GM19324 (cell line): Measurements from ENCODE around the gene DPF3.
A peak's percentile ranks its signal among the peaks of the same experiment; 100 is the strongest.

ENCODE experiments used
- ATAC-seq: cut with Tn5 transposase; IDR thresholded peaks from one replicate; pipeline ENCODE4 v1.9.1; 2021; ENCODE audit warnings: mild to moderate bottlenecking, moderate library complexity; ENCODE audit not compliant: unreplicated experiment, low FRiP score

Gene DPF3

GRCh38 chr14:72893636-72894322 lies at the start of gene DPF3:
Gene DPF3, minus strand, starts transcription at chr14:72894101. Its CDS starts 13 bp downstream, at chr14:72894088.
- peak; percentile 98 for ATAC-seq

DNA sequence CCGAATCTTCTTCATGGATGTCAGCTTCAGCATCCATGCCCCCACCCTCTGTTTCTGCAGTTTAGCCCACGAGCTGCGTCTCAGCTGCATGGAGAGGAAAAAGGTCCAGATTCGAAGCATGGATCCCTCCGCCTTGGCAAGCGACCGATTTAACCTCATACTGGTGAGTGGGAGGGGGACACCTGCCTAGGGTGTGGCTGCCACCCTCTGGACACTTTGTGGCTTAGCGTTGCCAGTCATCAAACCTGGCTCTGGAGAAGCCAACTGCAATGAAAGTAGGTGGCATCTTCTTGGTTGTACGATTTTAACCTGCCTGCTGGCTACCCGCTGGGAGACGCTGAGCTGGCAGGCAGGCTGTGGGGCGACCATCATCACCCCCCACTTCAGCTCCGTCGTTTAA lies 49.0 kb upstream of the DPF3 start:
- ATAC-seq = no peak

DNA sequence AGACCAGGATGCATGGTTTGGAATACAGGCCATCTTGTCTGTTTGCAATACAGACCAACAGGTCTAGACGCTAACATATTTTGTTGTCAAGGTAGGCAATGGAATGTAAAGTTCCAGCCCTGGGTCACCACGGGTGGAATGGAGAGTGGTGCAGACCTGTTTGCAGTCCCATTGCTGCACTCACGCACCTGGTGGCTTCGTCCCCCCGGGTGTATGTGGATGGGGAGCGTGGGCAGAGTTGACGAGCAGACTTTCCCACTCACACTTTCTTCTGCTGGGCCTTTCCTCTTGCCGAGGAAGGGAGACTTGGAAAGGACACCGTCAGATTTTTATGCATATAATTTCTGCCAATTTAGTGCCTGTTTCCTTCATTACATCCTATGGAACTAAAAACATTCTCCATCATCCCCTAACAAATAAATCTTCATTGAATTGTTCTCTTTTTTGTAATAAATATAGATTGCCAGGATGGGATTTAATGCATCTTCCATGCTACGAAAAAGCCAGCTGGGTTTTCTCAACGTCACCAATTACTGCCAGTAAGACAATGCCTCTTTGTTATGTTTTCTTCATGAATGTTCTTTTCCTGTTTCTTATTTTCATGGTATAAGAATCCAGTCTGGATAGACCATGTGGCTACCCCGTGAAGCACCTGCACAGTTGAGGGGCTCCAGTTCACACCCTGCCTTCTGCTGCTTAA lies 47.5 kb upstream of the DPF3 start:
- ATAC-seq = no peak

DNA sequence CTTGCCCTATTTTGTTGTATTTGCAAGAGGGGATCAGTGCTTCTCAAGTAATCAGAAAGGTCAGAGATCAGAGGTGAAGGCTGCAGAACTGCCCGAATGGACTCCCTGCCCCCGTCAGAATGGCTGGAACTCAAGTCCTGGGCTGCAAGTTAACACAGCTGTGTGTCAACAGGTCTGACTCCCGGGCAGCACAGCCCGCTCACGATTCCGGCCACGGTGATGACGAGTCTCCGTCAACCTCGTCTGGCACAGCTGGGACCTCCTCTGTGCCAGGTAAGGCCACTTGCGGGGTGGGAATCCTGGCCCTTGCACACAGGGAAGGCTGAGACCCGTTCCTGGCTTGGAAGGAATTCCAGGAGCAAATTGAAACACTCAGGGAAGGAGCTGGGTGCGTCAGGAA lies 45.7 kb upstream of the DPF3 start:
- ATAC-seq = no peak

DNA sequence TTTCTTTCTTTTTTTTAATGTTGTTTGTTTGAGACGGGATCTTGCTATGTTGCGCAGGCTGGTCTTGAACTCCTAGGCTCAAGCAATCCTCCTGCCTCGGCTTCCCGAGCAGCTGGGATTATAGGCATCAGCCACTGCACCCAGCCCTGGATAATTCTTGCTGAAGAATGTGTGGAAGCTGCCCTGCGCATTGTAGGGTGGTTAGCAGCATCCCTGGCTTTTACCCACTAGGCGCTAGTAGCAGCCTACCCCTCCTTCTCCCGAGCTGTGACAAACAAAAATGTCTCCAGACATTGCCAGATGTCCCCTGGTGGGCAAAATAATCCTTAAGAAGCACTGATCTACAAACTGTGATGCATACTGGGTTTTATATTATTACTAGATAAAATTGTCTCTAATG lies 39.0 kb upstream of the DPF3 start:
- ATAC-seq = no peak

- no peak for ATAC-seq
These were observed 35.6 kb upstream of the DPF3 start for GRCh38 chr14:72929316-72930080.

DNA sequence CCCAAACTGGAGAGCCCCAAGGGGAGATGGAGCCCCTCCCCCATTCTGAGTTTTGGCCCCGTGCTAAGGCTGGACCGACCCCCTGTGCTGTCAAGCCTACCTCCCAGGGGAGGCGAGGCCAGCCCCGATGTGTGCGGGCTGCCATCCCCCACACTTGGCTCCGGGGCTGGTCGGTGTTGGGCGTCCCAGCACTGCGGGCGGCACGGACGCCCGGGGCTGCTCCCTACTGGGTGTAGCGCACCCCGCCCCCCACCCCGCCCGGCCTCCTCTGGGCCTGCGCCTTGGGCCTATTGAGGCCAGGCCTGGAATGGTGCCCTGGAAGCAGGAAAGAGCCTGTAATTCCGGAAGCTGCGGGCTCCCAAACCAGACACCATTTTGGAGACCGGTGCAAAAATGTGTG lies 35.0 kb upstream of the DPF3 start:
- ATAC-seq = no peak

DNA sequence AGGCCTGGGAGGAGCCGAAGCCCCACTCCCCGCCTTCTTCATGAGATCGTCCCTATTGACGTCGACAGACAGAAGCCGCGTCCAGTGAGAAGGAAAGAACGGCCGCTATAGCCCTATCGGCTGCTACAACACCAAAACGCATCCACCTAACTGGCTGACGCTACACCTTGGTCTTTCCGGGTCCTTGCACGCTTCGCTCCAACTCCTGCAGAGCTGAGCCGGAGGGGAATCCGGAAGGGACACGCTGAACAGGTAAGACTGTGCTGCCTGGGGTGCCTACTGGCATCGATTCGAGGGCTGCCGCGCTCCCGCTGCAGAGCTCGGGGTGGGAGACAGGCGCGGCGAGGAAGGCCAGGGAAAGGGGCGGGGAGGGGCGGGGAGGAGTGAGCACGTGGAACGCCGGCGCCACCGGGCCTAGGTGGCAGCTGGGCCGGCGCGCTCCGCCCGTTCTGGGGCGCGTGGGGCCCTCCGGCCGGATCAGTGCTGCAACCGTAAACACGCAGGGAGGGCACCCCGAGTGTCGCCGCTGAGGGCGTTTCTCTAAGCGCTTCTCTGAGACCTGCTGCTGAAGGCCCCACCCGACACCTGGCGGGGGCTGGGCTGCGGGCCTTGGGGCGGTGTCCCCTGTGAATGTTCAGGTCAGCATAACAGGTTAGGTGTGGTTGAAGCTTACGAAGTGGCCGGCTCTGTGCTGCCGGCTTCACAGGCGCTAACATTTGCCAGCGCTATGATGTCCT lies 32.6 kb upstream of the DPF3 start, which contains the start of gene DCAF4:
Gene DCAF4 (plus strand): TSS at position 173 of the 737 bp plus-strand sequence. CDS start 11,515 bp downstream, outside the sequence.
- ATAC-seq = peak; percentile 95

GRCh38 chr14:72925815-72926291 lies 32.0 kb upstream of the DPF3 start:
- peak; percentile 9 for ATAC-seq

GRCh38 chr14:72925171-72925759 lies 31.4 kb upstream of the DPF3 start:
- ATAC-seq = no peak

DNA sequence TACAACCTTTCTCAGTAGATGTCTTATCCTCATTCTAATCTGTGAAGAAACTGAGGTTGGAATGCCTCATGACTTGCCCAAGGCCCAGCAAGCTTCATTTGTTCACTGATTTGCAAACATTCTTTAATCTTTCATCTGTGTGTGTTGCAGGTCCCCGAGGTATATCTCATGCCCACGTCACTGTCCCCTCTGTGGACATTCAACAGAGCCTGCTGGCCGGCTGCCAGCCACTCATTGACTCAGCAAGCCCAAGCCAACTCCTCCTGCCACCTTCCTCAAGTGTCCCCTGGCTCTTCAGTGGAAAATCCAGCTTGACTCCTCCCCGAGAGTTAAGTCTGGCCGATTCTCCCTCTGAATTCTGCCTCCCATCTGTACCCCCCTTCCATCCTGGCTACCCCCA lies 30.4 kb upstream of the DPF3 start:
- no peak for ATAC-seq

GRCh38 chr14:72921396-72921795 lies 27.5 kb upstream of the DPF3 start:
- no peak for ATAC-seq

GRCh38 chr14:72920008-72920407 lies 26.1 kb upstream of the DPF3 start:
- no peak for ATAC-seq

GRCh38 chr14:72917094-72917802 lies 23.3 kb upstream of the DPF3 start:
- ATAC-seq = no peak

DNA sequence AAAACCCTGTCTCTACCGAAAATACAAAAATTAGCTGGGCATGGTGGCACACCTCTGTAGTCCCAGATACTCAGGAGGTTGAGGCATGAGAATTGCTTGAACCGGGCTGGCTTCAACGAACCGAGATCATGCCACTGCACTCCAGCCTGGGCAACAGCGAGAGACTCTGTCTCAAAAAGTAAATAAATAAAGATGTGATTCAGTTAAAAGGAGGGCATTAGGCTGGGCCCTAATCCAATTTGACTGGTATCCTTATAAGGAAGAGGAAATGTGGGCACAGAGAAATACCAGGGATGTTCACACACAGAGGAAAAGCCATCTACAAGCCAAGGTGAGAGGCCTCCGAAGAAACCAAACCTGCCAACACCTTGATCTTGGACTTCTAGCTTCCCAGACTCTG lies 22.3 kb upstream of the DPF3 start:
- no peak for ATAC-seq

DNA sequence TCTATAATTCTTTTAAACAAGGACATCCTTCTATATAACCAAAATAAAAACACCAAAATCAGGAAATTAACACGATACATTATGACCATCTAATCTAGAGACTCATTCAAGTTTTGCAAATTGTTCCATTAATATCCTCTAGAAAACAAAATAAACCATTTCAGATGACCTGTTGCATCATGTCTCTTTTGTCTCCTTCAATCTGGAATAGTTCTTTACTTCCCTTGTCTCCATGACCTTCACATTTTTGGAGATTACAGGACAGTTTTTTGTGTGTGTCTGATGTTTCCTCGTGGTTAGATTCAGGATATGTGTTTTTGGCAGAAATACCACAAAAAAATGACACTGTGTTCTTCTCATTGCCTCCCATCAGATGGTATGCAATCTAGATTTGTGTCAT lies 19.9 kb upstream of the DPF3 start:
- ATAC-seq = no peak

- ATAC-seq = no peak
These were observed 15.3 kb upstream of the DPF3 start for GRCh38 chr14:72909163-72909562.

GRCh38 chr14:72907886-72908285 lies 14.0 kb upstream of the DPF3 start:
- no peak for ATAC-seq

GRCh38 chr14:72906879-72907278 lies 13.0 kb upstream of the DPF3 start:
- ATAC-seq = no peak

DNA sequence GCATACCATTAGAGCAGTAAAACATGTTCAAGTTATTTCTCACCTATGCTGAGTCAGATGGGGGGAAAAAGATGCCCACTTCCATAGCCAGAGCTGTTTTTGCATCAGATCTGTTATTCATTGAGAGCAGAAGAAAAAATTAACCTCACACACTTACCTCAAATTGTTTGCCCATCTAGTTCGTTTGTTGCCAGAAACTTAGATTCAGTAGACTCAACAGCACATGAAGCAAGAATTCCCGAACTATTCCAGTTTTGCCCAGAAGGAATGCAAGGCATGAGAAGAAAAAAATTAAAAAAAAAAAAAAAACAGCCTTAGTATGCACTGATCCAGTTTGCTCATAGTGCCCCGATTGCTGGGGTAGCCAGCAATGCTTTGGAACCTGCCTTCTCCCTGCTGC lies 12.4 kb upstream of the DPF3 start:
- no peak for ATAC-seq
